Right kidney (tissue), 1 donor: Measurements from ENCODE around the gene PRR29.
"Not testable (repeated sequence)": the region's sequence is repeated elsewhere in the genome, so short reads cannot be mapped to it uniquely, and the experiment has no call there.

Source experiments
- DNase-seq: peaks from one replicate; pipeline ENCODE4 v3.0.0-alpha.2; 2016

Gene PRR29

GRCh38 chr17:63996430-63997182 is 1.5 kb upstream of the PRR29 start:
- no peak for DNase-seq

- no peak for DNase-seq
These were observed 656 bp upstream of the PRR29 start for GRCh38 chr17:63997341-63998048.

DNA sequence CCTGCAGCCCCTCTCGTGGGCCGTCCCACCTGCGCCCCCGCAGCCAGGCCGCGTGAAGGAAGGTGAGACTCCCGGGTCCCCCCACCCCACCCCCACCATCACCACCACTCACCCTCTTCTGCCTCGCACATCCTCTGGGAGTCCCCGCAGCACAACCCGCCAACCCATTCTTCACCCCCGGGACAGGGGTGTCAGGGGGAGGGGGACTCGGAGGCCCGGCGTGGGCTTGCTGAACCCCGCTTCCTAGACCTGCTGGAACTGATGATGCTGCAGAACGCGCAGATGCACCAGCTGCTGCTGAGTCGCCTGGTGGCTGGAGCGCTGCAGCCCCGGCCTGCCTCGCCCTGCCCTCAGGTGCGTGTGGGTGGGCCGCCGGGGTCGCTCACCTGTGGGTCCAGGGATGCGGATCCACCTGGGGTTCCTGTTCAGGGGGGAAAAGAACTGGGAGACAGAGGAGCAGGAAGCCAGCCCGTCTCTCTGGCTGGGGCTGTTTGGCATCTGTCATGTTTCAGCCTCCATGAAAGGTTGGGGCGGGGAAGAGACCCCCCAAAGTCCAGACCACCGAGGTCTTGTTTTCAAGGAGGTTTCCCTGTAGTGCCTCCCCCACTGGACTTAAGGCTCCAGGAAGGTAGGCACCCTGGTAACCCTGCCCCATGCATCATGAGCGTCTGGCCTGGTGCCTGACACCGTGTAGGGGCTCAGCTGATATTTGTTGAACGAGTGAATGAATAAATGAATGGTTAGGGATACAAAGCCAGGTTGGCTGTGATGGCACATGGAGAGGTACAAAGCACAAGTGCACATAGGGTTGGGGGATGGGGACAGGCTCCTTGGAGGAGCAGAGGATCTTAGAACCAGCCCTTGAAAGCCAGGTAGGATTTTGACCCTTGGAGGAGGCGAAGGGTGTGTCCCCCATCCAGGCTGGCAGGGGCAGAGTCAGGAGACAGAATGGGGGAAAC is 849 bp downstream of the PRR29 start:
- no peak for DNase-seq

- DNase-seq, result no peak
These were observed 1.8 kb downstream of the PRR29 start for GRCh38 chr17:63999680-64000531.

DNA sequence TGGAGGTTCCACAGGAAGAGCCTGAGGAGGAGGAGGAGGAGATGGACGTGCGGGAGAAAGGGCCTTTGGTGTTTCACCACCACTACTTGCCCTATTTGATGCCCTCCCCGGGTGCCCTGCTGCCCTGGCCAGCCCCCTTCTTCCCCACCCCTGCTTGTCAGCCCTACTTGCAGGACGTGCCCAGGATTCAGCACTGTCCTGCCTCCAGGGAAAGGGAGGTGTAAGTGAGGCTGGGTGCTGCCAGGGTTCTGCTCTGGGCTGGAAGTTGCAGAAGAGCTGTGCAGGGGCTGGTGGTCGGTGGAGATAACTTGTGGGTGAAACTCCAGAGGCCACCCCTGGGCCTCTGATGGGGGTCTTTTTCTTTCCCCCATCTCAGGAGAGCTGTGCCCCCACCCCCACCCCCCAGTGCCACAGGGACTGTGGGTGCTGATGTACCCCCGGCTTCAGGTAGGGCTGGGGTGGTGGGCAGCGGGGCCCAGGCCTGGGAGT is 3.0 kb downstream of the PRR29 start:
- DNase-seq, result no peak

DNA sequence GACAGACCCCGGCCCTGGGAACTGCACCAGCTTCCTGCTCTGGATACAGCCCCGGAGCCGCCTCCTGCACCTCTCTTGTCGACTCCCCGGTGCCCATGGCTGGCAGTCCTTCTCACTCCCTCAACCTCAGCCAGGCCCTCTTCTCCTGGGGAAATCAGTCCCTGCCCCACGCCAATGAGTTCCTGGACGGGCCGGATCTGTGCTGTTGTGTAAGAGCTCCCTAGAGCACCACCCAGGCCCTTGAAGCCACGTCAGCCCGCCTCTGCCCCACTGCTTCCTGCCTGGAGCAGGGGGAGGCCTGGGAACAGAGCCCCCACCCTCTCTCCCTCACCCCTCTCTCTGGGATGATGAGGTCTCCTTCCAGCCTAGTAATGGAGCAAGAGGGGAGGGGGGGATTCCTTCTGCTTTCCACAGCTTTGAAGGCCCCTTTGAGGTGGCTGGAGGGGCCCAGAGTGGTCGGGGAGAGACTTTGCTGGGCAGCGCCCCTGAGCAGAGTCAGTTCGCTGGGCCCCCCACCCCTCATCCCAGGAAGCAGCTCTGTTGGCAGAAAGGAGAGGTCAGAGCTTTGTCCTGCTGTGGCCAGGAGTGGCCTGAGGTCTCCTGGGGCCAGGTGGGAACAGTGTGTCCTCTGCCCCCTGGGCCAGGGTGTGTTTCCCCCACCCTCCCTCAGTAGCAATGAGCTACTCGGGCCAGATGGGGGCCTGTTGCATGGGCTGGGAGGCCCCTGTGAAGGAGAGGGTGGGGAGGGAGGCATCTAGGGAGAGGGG is 3.8 kb downstream of the PRR29 start:
- DNase-seq, result no peak

GRCh38 chr17:64002658-64003525 is 4.7 kb downstream of the PRR29 start:
- no peak for DNase-seq

GRCh38 chr17:64003526-64004121 is 5.5 kb downstream of the PRR29 start:
- DNase-seq, result no peak

GRCh38 chr17:64004218-64004770 is 6.1 kb downstream of the PRR29 start:
- DNase-seq, result no peak

DNA sequence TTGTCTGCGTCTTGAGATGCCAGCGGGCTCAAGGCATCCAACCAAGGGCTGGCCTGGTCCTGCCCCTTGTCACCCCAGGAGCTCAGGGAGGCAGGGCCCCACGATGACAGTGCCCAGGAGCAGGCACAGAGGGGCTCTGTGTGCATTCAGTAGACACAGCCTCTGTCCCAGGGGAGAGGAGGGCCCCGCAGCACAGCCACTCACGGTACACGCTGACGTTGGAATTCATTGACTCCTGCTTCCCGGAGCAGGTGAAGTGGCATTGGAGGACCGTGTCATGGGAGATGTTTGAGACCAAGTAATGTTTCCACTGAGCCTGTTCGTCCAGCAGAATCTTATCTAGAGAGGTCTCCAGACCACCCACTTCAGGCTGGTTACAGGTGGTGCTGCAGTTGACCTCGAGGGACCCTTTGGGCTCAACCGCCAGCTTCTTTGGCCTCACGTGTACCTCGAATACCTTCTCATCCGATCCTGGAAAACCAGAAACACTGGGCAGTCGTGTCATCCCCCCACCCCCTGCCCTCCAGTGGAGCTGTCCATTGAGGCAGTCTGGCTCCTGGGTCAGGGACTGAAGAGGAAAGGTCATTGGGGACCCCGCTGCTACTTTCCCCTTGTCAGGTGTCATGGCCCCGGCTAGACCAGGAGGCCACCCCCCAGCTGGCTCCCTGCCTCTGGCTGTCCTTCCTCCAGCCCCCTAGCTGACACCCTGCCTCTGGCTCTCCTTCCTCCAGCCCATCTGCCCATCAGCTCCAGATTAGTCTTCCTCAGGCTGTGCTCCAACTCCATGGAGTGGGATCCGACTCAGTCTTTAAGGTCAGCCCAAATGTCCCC is 7.0 kb downstream of the PRR29 start:
- DNase-seq, result no peak

DNA sequence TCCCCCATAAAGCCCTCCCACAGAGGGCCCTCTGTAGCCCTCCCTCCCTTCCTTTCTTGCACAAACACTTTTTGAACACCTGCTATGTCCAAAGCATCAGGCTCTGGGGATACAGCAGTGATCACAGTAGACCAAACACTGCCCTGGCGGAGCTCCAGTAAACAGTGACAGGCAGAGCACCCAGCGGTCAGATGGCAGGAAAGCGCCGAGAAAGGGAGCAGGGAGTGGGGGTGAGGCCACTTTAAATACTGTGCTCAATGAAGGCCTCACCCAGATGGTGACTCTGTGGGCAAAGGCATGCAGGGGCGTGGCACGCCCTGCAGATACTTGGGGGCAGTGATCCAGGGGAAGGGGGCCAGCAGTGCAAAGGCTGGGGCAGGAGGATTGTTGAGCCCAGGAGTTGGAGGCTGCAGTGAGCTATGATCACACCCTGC is 7.6 kb downstream of the PRR29 start:
- DNase-seq, result no peak

DNA sequence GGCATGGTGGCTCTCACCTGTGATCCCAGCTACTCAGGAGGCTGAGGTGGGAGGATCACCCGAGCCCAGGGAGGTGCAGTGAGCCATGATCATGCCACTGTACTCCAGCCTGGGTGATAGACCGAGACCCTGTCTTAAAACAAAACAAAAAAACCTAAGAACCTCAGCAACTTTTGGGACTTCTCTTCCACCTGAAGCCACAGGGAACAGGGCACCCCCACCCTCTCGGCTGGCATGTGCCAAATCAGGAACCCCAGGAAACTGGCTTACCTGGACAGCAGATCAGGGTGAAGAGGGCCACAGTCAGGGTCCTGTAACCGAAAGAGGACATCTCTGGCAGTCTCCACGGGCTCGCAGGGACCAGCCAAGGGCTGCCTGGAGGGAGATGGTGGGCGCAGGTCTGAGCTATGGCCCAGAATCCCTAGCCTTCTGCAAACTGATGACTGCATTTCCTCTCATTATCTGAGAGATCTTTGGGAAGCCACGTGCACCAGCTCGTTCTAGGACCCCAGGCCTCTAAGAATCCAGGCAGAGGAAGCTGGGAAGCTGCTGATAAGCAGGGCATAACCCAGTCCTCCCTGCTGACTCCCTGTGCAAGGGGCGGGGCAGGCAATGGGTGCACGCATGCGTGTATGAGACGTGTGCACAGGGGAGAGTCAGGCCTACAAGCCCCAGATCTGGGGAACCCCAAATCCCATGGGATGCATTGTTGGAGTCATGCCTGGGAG is 8.4 kb downstream of the PRR29 start:
- DNase-seq, result no peak

- not testable (repeated sequence) for DNase-seq
These were observed 9.1 kb downstream of the PRR29 start for GRCh38 chr17:64007089-64007837.

DNA sequence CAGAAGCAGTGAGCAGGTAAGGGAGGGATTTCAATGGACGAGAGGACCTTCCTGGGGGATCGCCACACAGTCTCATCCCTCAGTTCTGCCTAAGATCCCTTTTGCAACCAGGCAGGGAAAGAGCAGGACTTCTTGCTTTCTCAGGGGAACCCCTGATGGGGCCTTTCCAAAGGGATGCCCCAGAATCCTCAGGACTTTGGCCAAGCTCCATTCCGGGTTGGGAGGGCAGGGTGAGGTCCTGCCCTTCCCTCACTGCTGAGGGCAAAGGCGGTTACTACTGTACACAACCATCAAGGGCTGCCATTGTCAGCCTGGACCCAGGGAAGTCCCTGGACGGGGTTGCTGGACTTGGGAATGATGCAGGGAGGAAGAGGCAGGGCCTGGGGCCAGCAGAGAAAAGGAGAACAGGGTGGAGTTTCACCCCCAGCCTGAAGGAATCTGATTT is 9.7 kb downstream of the PRR29 start:
- DNase-seq, result no peak

DNA sequence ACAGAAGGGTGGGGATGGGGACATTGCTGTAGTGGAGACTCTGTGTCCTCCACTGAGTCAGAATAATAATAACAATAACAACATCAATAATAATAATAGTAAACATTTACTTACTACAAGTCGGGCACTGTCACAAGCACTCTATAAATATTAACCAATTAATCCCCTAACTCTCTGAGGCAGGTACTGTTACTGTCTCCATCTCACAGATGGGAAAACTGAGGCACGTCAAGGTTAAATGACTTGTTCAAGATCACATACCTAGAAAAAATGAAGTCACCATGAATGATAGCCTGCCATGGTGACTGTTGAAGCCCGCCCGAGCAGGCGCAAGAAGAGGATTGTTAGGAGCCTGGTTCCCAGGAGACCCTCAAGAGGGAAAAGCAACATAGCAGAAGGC is 10.2 kb downstream of the PRR29 start:
- DNase-seq, result no peak

DNA sequence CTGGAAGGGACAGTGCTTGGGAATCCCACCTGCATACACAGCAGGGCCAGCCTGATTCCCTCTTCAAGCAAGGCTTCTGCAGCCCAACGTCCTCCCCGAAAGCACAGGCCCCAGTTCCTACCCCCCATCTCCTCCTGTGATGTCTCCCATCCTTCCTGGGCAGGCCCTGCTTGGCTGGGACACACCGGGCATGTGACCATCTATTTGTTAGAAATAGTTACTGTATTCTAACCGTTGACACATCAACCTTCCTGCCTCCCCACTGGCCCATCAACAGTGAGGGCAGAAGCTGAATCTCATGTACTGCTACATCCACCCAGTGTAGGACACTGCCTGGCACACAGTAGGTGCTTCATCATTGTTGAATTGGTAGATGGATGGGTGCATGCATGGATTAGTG is 10.7 kb downstream of the PRR29 start:
- no peak for DNase-seq
